NCI-H1092 treated with DMSO at 0.1 percent for 48 hours (cell line): ENCODE results near the gene TBC1D26.
"Not testable (repeated sequence)": the region's sequence is repeated elsewhere in the genome, so short reads cannot be mapped to it uniquely, and the experiment has no call there.

Experiments used
- DNase-seq: peaks from one replicate; lab custom pipeline; 2025; lab: John Stamatoyannopoulos, UW

Gene TBC1D26

GRCh38 chr17:15744074-15744676 is 12.1 kb downstream of the TBC1D26 start:
- no peak for DNase-seq

GRCh38 chr17:15744885-15745284 is 12.8 kb downstream of the TBC1D26 start:
- peak; percentile 87 for DNase-seq

GRCh38 chr17:15749403-15749802 is 17.3 kb downstream of the TBC1D26 start:
- not testable (repeated sequence) for DNase-seq

GRCh38 chr17:15768865-15769533 is 36.9 kb downstream of the TBC1D26 start:
- DNase-seq, result peak; percentile 19

DNA sequence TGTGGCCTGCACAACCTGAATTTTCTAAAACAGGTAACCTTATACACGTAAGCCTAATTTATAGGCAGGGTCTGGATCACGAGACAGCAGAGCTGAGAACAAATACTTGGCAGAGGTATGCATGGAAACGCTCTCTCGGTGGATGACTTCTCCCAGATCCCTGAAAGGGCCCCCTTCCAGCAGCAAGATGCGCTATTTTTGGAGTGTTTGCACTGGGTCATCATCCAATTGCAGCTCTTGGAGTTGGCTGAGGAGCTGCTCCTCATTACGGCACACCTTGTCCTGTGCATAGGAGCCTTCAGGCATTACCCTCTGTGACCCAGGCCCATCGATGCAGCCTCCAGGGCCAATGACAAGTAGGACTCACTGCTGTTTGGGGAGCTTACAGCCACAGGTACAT is 38.6 kb downstream of the TBC1D26 start:
- DNase-seq, result not testable (repeated sequence)

GRCh38 chr17:15776871-15777270 is 44.8 kb downstream of the TBC1D26 start:
- DNase-seq, result no peak

DNA sequence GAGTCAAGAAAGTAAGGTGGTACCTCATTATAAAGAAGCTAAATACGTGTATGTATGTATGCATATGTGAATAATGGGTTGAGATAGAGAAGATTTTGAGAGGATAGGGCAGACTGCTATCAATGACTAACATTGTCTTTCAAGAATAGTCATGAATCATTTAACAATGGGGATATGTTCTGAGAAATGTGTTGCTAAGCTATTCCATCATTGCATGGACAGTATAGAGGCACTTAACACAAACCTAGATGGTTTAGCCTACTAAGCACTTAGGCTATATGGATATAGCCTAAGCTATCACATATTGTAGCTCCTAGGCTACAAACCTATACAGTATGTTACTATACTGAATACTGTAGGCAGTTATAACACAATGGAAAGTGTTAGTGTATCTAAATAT is 45.2 kb downstream of the TBC1D26 start:
- no peak for DNase-seq

DNA sequence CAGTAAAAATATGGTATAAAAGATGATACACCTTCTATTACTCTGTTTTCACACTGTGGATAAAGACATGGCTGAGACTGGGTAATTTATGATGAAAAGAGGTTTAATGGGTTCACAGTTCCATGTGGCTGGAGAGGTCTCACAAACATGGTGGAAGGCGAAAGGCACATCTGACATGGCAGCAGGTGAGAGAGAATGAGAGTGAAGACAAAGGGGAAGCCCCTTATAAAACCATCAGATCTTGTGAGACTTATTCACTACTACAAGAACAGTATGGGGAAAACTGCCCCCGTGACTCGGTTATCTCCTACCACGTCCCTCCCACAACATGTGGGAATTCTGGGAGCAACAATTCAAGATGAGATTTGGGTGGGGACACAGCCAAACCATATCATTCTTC is 45.6 kb downstream of the TBC1D26 start:
- no peak for DNase-seq

DNA sequence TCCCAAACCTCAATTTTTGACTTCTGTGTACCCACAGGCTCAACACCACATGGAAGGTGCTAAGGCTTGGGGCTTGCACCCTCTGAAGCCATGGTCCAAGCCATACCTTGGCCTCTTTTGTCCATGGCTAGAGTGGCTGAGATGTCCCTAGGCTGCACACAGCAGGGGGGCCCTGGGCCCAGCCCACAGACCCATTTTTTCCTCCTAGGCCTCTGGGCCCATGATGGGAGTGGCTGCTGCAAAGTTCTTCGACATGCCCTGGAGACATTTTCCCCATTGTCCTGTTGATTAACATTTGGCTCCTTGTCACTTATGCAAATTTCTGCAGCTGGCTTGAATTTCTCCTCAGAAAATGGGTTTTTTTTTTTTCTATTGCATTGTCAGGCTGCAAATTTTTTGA is 47.0 kb downstream of the TBC1D26 start:
- no peak for DNase-seq

DNA sequence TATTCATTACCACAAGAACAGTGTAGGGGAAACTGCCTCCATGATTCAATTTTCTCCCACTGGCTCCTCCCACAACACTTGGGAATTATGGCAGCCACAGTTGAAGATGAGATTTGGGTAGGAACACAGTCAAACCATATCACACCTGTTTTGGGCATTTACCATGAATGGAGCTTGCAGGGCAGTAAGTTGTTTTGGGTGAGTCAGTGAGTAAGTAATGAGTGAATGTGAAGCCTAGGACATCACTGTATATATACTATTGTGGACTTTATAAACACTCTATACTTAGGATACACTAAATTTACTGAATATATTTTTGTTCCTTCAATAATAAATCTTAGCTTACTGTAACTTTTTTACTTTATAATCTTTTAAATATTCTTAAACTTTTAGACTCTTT is 48.1 kb downstream of the TBC1D26 start:
- DNase-seq, result no peak

DNA sequence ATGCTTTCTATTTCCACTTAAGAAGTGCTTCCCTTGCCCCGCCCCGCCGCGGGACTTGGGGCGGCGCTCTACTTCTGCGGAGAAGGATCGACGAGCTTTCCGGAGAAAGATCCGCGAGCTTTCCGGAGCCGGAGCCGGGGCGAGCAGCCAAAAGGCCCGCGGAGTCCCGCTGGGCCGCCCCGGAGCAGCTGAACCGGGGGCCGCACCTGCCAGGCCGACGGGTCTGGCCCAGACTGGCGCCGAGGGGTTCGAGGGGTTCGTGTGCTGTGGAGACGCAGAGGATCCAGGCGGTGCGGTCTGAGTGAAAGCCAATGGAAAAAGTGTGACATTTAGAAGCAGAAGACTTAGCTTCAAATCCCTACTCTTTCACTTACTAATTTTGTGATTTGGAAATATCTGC is 50.8 kb downstream of the TBC1D26 start:
- no peak for DNase-seq

DNA sequence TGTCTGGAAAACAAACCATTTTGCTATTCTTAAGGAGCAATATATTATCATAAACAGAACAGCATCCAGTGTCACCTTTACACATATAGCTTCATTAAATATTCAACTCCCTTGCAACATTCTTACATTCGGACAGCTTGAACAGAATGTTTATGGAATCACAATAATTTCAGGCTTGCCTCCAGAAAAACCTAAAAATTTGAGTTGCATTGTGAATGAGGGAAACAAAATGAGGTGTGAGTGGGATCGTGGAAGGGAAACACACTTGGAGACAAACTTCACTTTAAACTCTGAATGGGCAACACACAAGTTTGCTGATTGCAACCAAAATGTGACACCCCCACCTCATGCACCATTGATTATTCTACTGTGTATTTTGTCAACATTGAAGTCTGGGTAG is 51.4 kb downstream of the TBC1D26 start:
- no peak for DNase-seq

DNA sequence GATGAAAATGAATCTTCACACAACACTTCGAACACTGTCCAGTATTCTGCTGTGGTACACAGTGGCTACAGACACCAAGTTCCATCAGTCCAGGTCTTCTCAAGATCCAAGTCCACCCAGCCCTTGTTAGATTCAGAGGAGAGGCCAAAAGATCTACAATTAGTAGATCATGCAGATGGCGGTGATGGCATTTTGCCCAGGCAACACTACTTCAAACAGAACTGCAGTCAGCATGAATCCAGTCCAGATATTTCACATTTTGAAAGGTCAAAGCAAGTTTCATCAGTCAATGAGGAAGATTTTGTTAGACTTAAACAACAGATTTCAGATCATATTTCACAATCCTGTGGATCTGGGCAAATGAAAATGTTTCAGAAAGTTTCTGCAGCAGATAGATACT is 52.3 kb downstream of the TBC1D26 start:
- not testable (repeated sequence) for DNase-seq

DNA sequence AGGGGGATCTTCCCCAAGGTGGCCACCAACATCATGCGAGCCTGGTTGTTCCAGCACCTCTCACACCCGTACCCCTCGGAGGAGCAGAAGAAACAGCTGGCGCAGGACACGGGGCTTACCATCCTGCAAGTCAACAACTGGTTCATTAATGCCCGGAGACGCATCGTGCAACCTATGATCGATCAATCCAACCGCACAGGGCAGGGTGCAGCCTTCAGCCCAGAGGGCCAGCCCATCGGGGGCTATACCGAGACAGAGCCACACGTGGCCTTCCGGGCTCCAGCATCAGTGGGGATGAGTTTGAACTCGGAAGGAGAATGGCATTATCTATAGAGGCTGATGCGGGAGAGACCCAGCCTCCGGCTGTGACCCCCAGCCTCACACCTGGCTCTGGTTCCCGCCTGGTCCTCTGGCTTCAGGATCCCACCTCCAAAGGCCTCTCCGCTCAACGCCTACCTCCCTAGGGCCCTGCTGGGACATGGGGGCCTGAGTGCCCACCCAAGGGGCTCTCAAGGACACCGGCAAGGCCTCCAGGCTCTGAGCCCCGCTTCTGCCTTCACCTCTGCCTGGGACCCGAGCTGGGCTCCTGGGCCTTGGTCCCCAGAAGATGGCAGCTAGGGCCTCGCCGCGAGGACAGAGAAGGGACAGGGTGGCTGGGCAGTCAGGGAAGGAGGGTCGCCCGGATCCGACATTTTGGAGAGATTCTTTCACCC is 55.4 kb downstream of the TBC1D26 start:
- not testable (repeated sequence) for DNase-seq

DNA sequence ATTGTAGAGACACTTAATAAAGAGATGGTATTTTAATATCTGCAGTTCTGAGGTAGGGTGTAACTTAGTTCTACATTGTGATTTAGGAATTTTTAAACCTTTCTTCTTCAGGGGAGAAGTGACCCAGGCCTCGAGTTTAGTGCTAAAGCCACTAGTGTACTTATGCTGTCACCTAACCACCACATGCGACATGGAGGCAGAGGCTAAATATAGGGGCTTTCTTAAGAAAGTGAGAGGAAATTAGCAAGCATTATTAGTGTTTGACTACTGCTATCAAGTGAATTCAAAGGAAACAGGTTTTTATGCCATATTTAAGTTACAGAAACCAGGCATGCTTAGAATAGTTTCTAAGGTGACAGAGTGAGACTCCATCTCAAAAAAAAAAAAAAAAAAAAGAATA is 56.3 kb downstream of the TBC1D26 start:
- not testable (repeated sequence) for DNase-seq
